Adipocyte (in vitro differentiated cells): Measurements from ENCODE around the gene PXT1.

Source experiments
- DNase-seq: peaks from one replicate; pipeline ENCODE4 v3.0.0-alpha.2; 2015; ENCODE audit warnings: low read depth
- H3K27me3 ChIP-seq: replicated peaks from 2 replicates; pipeline ENCODE4 v1.7.0; 2013; ENCODE audit warnings: mild to moderate bottlenecking, low read length, moderate library complexity; ENCODE audit not compliant: control insufficient read depth, insufficient read depth
- H3K36me3 ChIP-seq: 2 replicates; pipeline ENCODE4 v1.7.0; 2013; ENCODE audit warnings: low read length, mild to moderate bottlenecking, moderate library complexity; ENCODE audit not compliant: control insufficient read depth, insufficient read depth, severe bottlenecking
- H3K4me1 ChIP-seq: 2 replicates; pipeline ENCODE4 v1.7.0; 2013; ENCODE audit warnings: mild to moderate bottlenecking, low read length, moderate library complexity; ENCODE audit not compliant: control insufficient read depth, insufficient read depth
- H3K4me3 ChIP-seq: 2 replicates; pipeline ENCODE4 v1.7.0; 2013; ENCODE audit warnings: mild to moderate bottlenecking, low read length, moderate library complexity
- H3K9ac ChIP-seq: 2 replicates; pipeline ENCODE4 v1.7.0; 2013; ENCODE audit warnings: mild to moderate bottlenecking, low read length, moderate library complexity
- H3K9me3 ChIP-seq: 2 replicates; pipeline ENCODE4 v1.7.0; 2013; ENCODE audit warnings: mild to moderate bottlenecking, low read length, moderate library complexity; ENCODE audit not compliant: control insufficient read depth

The PXT1 gene

DNA sequence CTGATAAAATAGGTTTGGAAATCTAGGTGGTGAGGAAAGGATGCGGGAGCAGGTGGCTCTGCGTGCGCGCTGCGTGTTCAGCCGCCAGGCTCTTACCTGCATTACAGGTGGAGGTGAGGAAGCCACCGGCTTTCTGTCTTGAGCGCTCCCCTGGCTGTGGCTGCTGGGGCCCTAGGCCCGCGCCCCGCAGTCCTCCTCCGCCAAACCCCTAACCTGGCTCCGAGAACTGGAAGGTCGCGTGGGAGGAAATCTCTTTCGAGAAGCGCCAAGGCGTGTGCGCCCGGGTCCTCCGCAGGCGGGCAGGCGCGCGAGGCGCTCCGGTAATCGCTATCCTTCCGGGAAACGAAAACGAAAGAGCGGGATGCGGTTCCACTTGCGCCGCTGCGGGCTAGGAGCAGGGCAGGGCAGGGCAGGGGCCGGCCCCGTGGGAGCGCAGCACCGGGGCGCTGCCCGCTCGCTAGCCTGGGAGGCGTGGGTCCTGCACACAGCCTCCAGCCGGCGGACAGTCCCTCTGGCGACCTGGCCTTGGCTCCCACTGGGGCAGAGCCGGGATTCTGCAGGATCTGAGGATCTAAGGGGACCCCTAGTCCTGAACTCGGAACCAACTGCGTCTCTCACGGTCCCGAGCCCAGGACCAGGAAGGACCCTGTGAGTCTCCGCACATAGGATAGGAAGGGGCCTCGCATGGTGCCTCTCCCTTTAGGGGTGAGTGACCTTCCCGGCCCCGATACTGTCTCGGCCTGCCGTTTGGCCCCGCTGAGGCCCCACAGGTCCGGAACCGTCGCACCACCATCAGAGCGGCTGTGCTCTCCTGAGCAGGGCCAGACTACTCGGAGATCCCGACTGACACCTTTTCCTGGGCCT, 55.0 kb downstream of the PXT1 start, which contains the start of gene ETV7:
ETV7 (minus strand) TSS at position 230 of the 864 bp plus-strand sequence; CDS start at position 102, 128 bp downstream.
- no peaks in the 10 kb centered on the region for H3K9me3 ChIP-seq
- H3K4me1 ChIP-seq, result peaks cover 8% of the 10 kb centered on the region
- H3K4me3 ChIP-seq, result peak within 1 kb of the TSS; percentile 85
- peak within 1 kb of the TSS; percentile 82 for H3K9ac ChIP-seq
- H3K36me3 ChIP-seq, result no peaks in the 10 kb centered on the region
- DNase-seq, result peak; percentile 67
- no peaks in the 10 kb centered on the region for H3K27me3 ChIP-seq

DNA sequence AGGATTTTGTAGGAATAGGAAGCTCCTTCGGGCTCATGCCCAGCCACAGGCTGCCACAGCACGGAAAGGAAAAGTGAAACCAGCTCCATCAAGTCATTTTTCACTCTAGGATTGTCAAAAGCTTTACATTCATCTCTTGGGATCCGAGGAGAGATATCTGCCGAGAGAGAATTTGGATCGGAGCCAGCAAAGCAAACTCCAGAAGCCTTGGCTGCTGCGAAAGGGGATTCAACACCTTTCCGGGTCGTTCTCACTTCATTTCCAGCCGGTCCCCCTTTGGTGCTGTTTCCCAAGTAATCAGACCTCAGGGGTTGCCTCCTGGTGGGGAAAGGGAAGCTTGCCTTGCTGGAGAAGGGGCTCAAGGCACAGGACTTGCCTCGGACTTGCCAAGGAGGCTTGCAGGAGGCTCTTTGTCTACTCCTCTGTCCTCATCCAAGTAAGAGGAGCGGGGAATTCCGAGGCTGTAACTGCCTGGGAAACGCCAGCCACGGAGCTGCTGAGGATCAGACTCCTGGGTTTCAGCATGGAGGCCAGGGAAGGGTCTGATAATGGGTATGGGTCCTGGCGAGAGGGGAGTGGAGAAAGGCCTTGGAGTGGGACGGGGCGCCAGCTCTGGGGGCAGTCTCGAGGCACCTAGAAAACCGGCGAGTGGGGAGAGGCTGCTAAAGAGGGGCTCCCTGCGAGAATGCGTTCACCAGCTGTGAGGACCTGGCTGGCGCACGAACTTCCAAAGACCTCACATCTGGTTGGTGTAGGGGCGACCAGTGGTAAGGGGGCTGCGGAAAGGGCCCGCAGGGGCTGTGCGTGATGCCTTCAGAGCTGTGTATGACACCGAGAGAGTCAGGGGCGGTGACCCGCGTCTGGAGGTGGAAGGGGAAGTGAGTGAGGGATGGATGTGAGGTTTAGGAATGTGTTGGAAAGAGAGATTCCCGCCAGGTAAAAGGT, 55.9 kb downstream of the PXT1 start:
- Histone ChIP-seq H3K9ac (peak overlapping the region; percentile 82), H3K4me1 (peaks cover 8% of the 10 kb centered on the region), H3K9me3 (no peaks in the 10 kb centered on the region), H3K36me3 (no peaks in the 10 kb centered on the region), H3K27me3 (no peaks in the 10 kb centered on the region), H3K4me3 (peak overlapping the region; percentile 85)
- peak; percentile 71 for DNase-seq

DNA sequence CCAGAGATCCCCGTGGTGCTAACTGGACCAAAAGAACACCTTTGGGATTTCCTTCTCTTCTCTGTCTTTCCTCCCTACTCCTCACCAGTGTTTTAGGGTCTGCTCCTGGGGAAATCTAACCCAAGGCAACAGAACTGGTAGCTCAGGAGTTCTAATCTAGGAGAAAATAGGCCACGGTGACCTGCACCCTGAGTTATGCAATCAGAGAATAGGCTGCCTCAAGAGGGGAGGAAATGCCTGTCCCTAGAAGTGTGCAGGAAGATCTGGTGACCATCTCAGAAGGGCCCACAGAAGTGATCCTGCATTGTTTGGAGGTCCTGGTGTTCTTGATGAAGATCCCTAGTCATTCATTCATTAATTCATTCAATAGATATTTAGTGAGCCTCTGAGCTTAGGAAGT, 58.6 kb downstream of the PXT1 start:
- Histone ChIP-seq H3K27me3 (no peaks in the 10 kb centered on the region), H3K9ac (no peak overlapping the region), H3K9me3 (no peaks in the 10 kb centered on the region), H3K4me1 (peaks cover 8% of the 10 kb centered on the region), H3K4me3 (no peak overlapping the region), H3K36me3 (no peaks in the 10 kb centered on the region)
- no peak for DNase-seq

DNA sequence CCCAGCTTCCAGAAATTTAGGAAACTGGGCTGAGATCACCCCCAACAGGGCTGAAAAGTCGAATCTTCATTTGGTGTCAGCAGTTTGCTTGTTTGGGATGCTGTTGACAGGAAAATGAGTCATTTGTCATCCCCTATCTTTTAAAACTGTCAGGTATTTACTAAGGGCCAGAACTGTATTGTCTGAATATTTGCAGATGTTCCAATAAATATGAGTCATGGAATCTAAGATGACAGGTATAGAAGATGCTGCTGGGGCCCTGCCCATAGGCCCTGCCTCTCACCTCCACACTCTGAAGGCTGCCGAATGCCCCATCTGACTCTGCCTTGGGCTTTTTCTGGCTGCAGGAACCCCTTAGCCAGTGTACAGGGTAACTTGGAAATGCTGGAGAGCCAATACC, 59.0 kb downstream of the PXT1 start:
- no peak for DNase-seq
- Histone ChIP-seq H3K4me1 (peaks cover 8% of the 10 kb centered on the region), H3K9ac (no peak overlapping the region), H3K36me3 (no peaks in the 10 kb centered on the region), H3K27me3 (no peaks in the 10 kb centered on the region), H3K4me3 (no peak overlapping the region), H3K9me3 (no peaks in the 10 kb centered on the region)

DNA sequence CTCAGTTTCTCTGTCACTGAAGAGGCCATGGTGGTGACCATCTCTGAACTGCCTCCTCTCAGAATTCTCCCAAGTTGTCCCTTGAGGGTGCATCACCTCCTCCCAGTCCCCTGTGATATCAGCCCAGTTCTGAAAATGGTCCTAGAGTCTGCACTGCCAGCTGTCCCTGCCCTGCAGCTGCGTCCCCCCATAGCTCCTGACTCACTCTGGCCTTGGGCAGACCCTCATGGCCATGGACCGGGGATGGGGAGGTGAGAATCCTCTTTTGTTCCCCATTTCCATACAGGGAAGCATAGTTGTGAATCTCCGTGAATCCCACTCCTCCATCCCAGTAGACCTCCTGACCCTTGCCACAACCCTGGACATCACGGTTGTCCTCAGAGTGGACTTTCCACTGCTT, 59.7 kb downstream of the PXT1 start:
- no peaks in the 10 kb centered on the region for H3K9me3 ChIP-seq
- no peaks in the 10 kb centered on the region for H3K36me3 ChIP-seq
- H3K9ac ChIP-seq, result no peak overlapping the region
- no peaks in the 10 kb centered on the region for H3K27me3 ChIP-seq
- no peak overlapping the region for H3K4me3 ChIP-seq
- peaks cover 8% of the 10 kb centered on the region for H3K4me1 ChIP-seq
- no peak for DNase-seq

DNA sequence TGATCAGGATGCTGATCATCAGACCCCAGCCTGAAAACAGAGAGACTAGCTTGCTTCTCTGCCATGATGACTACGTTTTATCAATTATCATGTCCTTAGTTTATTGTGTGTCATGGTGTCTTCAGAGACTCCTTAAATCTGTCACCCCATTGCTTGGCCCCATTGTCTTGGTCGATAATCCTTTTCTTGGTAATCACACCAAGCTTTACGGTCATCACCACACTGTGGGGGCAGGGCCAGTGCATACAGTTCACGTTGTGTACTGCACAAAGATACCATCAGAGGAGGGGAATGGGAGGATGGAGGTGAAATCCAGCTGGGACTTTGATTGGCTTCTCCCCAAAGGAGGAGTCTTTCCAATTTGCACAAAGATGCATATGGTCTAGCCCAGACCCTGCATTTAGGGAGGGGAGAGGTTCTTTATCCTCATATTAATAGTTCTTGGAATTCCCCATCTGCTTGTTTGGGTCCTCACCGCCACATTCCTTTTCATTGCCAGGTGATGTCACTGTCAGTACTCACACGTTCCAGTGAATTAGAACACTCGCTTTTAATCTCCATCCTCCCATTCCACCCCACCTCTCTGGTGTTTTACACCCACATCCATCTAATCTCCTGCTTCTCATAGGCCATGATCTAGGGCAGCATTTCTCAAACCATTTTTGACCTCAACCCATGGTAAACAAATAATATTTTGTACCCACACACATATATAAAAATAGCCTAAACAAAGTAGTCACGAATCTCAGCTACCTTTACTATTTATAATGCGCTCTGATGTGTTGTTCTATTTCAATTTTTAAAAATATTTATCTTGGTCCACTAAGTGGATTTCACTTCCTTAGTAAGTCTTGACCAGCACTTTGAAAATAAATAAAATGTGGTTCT, 60.9 kb downstream of the PXT1 start:
- Histone ChIP-seq H3K27me3 (no peaks in the 10 kb centered on the region), H3K36me3 (no peaks in the 10 kb centered on the region), H3K9me3 (no peaks in the 10 kb centered on the region), H3K4me3 (no peak overlapping the region), H3K9ac (no peak overlapping the region), H3K4me1 (peaks cover under 1% of the 10 kb centered on the region)
- DNase-seq, result no peak

DNA sequence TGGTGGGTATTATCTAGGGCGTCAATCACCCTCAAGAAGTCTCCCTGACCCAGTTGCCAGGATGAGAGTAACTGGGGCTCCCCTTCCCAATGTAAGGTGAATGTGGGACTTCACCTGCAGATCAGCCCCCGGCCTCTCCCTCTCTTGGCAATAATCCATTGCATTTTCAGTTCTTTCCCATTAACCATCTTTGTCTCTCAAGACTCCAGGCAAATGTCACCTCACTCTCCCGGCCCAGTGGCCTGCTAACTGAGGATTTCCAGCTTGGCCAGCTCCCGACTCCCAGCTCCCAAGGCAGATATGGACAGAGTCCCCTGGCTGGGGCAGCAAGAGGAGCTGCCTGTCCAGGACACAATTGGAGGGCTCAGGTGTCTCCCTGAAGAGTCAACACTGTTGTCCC, 62.5 kb downstream of the PXT1 start:
- no peaks in the 10 kb centered on the region for H3K27me3 ChIP-seq
- no peak for DNase-seq
- peaks cover 5% of the 10 kb centered on the region for H3K4me1 ChIP-seq
- no peaks in the 10 kb centered on the region for H3K36me3 ChIP-seq
- no peaks in the 10 kb centered on the region for H3K9me3 ChIP-seq
- H3K9ac ChIP-seq, result no peak overlapping the region
- H3K4me3 ChIP-seq, result no peak overlapping the region

DNA sequence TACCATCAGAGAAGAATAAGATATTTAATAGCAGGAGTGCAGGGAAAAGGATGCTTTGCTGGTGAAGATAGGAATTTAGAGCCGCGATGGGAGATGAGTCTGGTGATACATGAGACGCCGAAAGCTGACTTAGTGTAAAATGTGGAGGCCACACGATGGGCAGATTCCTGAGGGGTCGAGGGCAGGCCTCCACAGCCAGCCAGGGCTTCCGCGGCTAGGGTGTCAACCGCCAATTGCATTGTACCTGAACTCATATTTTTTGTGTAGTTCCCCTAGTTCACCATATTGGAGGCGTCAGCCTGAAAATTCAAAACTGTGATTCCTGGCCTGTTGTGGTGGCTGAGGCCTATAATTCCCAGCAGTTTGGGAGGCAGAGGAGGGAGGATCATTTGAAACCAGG, 63.7 kb downstream of the PXT1 start:
- no peak overlapping the region for H3K9ac ChIP-seq
- H3K36me3 ChIP-seq, result no peaks in the 10 kb centered on the region
- no peaks in the 10 kb centered on the region for H3K9me3 ChIP-seq
- no peak overlapping the region for H3K4me3 ChIP-seq
- DNase-seq, result no peak
- H3K4me1 ChIP-seq, result peaks cover 17% of the 10 kb centered on the region
- H3K27me3 ChIP-seq, result peaks cover 3% of the 10 kb centered on the region

DNA sequence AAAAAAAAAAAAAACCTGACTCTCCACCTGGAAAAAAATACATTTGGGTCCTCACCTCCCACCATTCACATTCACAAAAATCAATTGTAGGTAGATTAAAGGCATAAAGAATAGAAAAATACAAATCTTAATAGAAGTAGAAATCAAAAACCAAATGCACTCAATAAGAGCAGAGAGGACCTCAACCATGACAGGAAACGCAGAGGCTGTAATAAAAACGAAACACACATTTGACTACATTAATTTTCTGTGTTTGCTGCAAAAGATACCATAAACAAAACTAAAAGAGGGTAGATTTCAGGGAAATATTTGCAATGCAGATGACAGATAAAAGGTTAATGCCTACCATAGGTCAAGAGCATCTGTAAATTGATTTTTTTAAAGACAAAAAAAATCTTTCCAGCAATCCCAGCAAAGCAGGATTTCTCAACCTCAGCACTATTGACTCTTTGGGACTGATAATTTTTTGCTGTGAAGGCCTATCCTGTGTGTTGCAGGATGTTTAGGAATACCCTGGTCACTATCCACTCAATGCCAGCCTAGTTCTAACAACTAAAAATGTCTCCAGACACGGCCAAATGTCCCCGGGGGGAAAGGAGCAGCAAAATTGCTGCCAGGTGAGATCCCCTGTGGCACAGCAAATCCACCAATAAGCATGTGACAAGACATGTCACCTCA, 64.3 kb downstream of the PXT1 start:
- Histone ChIP-seq H3K9me3 (no peaks in the 10 kb centered on the region), H3K27me3 (peaks cover 3% of the 10 kb centered on the region), H3K4me1 (peaks cover 20% of the 10 kb centered on the region), H3K36me3 (no peaks in the 10 kb centered on the region), H3K9ac (no peak overlapping the region), H3K4me3 (no peak overlapping the region)
- no peak for DNase-seq

DNA sequence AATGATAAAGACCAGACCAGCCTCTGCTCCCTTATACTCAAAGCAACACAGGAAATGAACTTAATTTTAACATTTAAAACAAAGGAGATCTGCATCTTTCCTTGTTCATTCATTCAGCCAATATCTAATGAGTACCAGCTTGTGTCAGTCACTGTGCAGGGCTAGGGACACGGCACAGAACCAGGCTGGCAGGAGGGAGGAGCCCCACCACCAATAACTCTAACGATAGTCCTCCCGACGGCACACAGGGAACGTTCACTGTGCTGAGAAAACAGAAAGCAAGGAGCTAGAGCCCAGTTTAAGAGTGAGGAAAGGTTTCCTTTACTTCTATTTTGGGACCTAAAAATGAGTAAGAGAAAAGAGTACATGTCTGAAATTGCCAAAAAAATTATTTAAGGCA, 65.1 kb downstream of the PXT1 start:
- Histone ChIP-seq H3K4me1 (peaks cover 20% of the 10 kb centered on the region), H3K4me3 (no peak overlapping the region), H3K9ac (no peak overlapping the region), H3K36me3 (no peaks in the 10 kb centered on the region), H3K27me3 (peaks cover 3% of the 10 kb centered on the region), H3K9me3 (no peaks in the 10 kb centered on the region)
- DNase-seq, result no peak
